ENCODE measurements around the gene GATA5. TPM values are rescaled to one million over a fixed set of nuclear protein-coding genes. Genes with fewer than 3 reads are reported as not detected.

Gene GATA5, protein sequence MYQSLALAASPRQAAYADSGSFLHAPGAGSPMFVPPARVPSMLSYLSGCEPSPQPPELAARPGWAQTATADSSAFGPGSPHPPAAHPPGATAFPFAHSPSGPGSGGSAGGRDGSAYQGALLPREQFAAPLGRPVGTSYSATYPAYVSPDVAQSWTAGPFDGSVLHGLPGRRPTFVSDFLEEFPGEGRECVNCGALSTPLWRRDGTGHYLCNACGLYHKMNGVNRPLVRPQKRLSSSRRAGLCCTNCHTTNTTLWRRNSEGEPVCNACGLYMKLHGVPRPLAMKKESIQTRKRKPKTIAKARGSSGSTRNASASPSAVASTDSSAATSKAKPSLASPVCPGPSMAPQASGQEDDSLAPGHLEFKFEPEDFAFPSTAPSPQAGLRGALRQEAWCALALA
- polyA plus RNA-seq (2013, experiment 1 of 2), result 0.08 TPM
- 0.11 TPM for polyA plus RNA-seq (2013, experiment 2 of 2)

GRCh38 chr20:62475772-62476055 lies at the start of gene GATA5:
GATA5 (minus strand) TSS chr20:62475995; CDS start chr20:62475521, 474 bp downstream.
- Histone ChIP-seq H2AK5ac (ENCODE audit: low read depth, low read length) (peak within 1 kb of the TSS; percentile 99), H3K79me1 (ENCODE audit: low read depth, low read length) (no peaks in the 10 kb centered on the region), H2BK15ac (ENCODE audit: low read length) (peak within 1 kb of the TSS; percentile 52), H3K23ac (ENCODE audit: low read depth, low read length, poor library complexity) (peak within 1 kb of the TSS; percentile 77), H3K36me3 (replicated peaks in 1 of 2; ENCODE audit: control insufficient read depth in 2 of 2, insufficient read depth in 2 of 2, low read length in 2 of 2) (no peaks in the 10 kb centered on the region), H3K27me3 (ENCODE audit: control insufficient read depth in 3 of 3, insufficient read depth in 3 of 3, low read depth in 1 of 3, low read length in 3 of 3) (peaks cover 34 to 91% (median 77%) of the 10 kb centered on the region in 3 experiments), H3K27ac (replicated peaks; ENCODE audit: low read length) (no peak within 1 kb of the TSS), H4K91ac (ENCODE audit: low read depth, low read length, poor library complexity) (no peak within 1 kb of the TSS), H3K4me2 (ENCODE audit: insufficient read depth, low read length, poor library complexity, severe bottlenecking) (peak within 1 kb of the TSS; percentile 81), H3K18ac (ENCODE audit: low read length) (peak within 1 kb of the TSS; percentile 90), H3K9me3 (replicated peaks in 1 of 2; ENCODE audit: control insufficient read depth in 2 of 2, insufficient read depth in 1 of 2, low read depth in 1 of 2, low read length in 2 of 2) (peaks cover 0 to 4% of the 10 kb centered on the region in 2 donors), H3K4me3 (ENCODE audit: low read length in 2 of 2) (peak within 1 kb of the TSS in 1 of 2 donors; percentile 57), H4K8ac (ENCODE audit: low read depth, low read length) (peak within 1 kb of the TSS; percentile 32), H2BK120ac (ENCODE audit: low read depth, low read length) (peak within 1 kb of the TSS; percentile 79), H2AFZ (ENCODE audit: low read length) (peak within 1 kb of the TSS; percentile 83), H3K14ac (ENCODE audit: low read length) (no peak within 1 kb of the TSS), H2BK5ac (ENCODE audit: low read length) (peak within 1 kb of the TSS; percentile 49), H3K9ac (ENCODE audit: low read depth, low read length, poor library complexity) (peak within 1 kb of the TSS; percentile 40), H3K4me1 (ENCODE audit: control insufficient read depth in 2 of 2, insufficient read depth in 1 of 2, low read depth in 1 of 2, low read length in 2 of 2) (peaks cover 2 to 3% of the 10 kb centered on the region in 2 donors), H3K4ac (ENCODE audit: low read length) (no peak within 1 kb of the TSS), H2BK12ac (ENCODE audit: low read length) (peak within 1 kb of the TSS; percentile 98)
- no CpG with 5 or more reads among the region's 37 CpGs for WGBS, 2 donors (ENCODE audit: extremely low coverage in 2 of 2, insufficient read length in 2 of 2, insufficient replicate concordance in 1 of 2)
- DNase-seq (ENCODE audit: low spot score), result no peak

GRCh38 chr20:62525014-62525413 lies 49.2 kb upstream of the GATA5 start:
- Histone ChIP-seq H3K4ac (ENCODE audit: low read length) (peak overlapping the region; percentile 89), H3K9ac (ENCODE audit: low read depth, low read length, poor library complexity) (peak overlapping the region; percentile 86), H3K4me2 (ENCODE audit: insufficient read depth, low read length, poor library complexity, severe bottlenecking) (no peak overlapping the region), H3K36me3 (replicated peaks in 1 of 2; ENCODE audit: control insufficient read depth in 2 of 2, insufficient read depth in 2 of 2, low read length in 2 of 2) (no peaks in the 10 kb centered on the region), H2BK120ac (ENCODE audit: low read depth, low read length) (peak overlapping the region; percentile 1), H2AFZ (ENCODE audit: low read length) (peak overlapping the region; percentile 28), H3K23ac (ENCODE audit: low read depth, low read length, poor library complexity) (peak overlapping the region; percentile 65), H2AK5ac (ENCODE audit: low read depth, low read length) (peak overlapping the region; percentile 99), H3K4me3 (ENCODE audit: low read length in 2 of 2) (no peak overlapping the region), H3K14ac (ENCODE audit: low read length) (peak overlapping the region; percentile 94), H3K18ac (ENCODE audit: low read length) (peak overlapping the region; percentile 96), H4K91ac (ENCODE audit: low read depth, low read length, poor library complexity) (peak overlapping the region; percentile 30), H3K27me3 (ENCODE audit: control insufficient read depth in 3 of 3, insufficient read depth in 3 of 3, low read depth in 1 of 3, low read length in 3 of 3) (peaks cover 0 to 48% (median 0%) of the 10 kb centered on the region in 3 experiments), H3K27ac (replicated peaks; ENCODE audit: low read length) (no peak overlapping the region), H3K79me1 (ENCODE audit: low read depth, low read length) (no peaks in the 10 kb centered on the region), H2BK5ac (ENCODE audit: low read length) (peak overlapping the region; percentile 29), H4K8ac (ENCODE audit: low read depth, low read length) (peak overlapping the region; percentile 92), H2BK12ac (ENCODE audit: low read length) (peak overlapping the region; percentile 94), H3K9me3 (replicated peaks in 1 of 2; ENCODE audit: control insufficient read depth in 2 of 2, insufficient read depth in 1 of 2, low read depth in 1 of 2, low read length in 2 of 2) (peaks cover 0 to 2% of the 10 kb centered on the region in 2 donors), H2BK15ac (ENCODE audit: low read length) (peak overlapping the region; percentile 23), H3K4me1 (ENCODE audit: control insufficient read depth in 2 of 2, insufficient read depth in 1 of 2, low read depth in 1 of 2, low read length in 2 of 2) (peaks cover 6 to 8% of the 10 kb centered on the region in 2 donors)
- WGBS, 2 donors (ENCODE audit: extremely low coverage in 2 of 2, insufficient read length in 2 of 2, insufficient replicate concordance in 1 of 2), result no CpG with 5 or more reads among the region's 15 CpGs
- no peak for DNase-seq (ENCODE audit: low spot score)

- H3K4me1 ChIP-seq (ENCODE audit: control insufficient read depth in 2 of 2, insufficient read depth in 1 of 2, low read depth in 1 of 2, low read length in 2 of 2), result peaks cover 6 to 8% of the 10 kb centered on the region in 2 donors
- no peak overlapping the region for H3K27ac ChIP-seq (replicated peaks; ENCODE audit: low read length)
- H3K27me3 ChIP-seq (ENCODE audit: control insufficient read depth in 3 of 3, insufficient read depth in 3 of 3, low read depth in 1 of 3, low read length in 3 of 3), result peaks cover 0 to 43% (median 0%) of the 10 kb centered on the region in 3 experiments
- peak overlapping the region; percentile 94 for H3K14ac ChIP-seq (ENCODE audit: low read length)
- WGBS, 2 donors (ENCODE audit: extremely low coverage in 2 of 2, insufficient read length in 2 of 2, insufficient replicate concordance in 1 of 2), result no CpG with 5 or more reads among the region's 10 CpGs
- H3K36me3 ChIP-seq (replicated peaks in 1 of 2; ENCODE audit: control insufficient read depth in 2 of 2, insufficient read depth in 2 of 2, low read length in 2 of 2), result no peaks in the 10 kb centered on the region
- peak overlapping the region; percentile 28 for H2AFZ ChIP-seq (ENCODE audit: low read length)
- H2BK5ac ChIP-seq (ENCODE audit: low read length), result no peak overlapping the region
- H2AK5ac ChIP-seq (ENCODE audit: low read depth, low read length), result no peak overlapping the region
- H3K4ac ChIP-seq (ENCODE audit: low read length), result no peak overlapping the region
- no peak overlapping the region for H3K4me3 ChIP-seq (ENCODE audit: low read length in 2 of 2)
- no peak overlapping the region for H4K8ac ChIP-seq (ENCODE audit: low read depth, low read length)
- H3K18ac ChIP-seq (ENCODE audit: low read length), result peak overlapping the region; percentile 96
- peak overlapping the region; percentile 1 for H2BK120ac ChIP-seq (ENCODE audit: low read depth, low read length)
- peak overlapping the region; percentile 86 for H3K9ac ChIP-seq (ENCODE audit: low read depth, low read length, poor library complexity)
- H3K9me3 ChIP-seq (replicated peaks in 1 of 2; ENCODE audit: control insufficient read depth in 2 of 2, insufficient read depth in 1 of 2, low read depth in 1 of 2, low read length in 2 of 2), result peaks cover 0 to 2% of the 10 kb centered on the region in 2 donors
- no peaks in the 10 kb centered on the region for H3K79me1 ChIP-seq (ENCODE audit: low read depth, low read length)
- DNase-seq (ENCODE audit: low spot score), result no peak
- no peak overlapping the region for H2BK12ac ChIP-seq (ENCODE audit: low read length)
- no peak overlapping the region for H4K91ac ChIP-seq (ENCODE audit: low read depth, low read length, poor library complexity)
- peak overlapping the region; percentile 25 for H3K4me2 ChIP-seq (ENCODE audit: insufficient read depth, low read length, poor library complexity, severe bottlenecking)
- H2BK15ac ChIP-seq (ENCODE audit: low read length), result peak overlapping the region; percentile 67
- no peak overlapping the region for H3K23ac ChIP-seq (ENCODE audit: low read depth, low read length, poor library complexity)
These were observed 48.7 kb upstream of the GATA5 start for GRCh38 chr20:62524505-62524911.

- Histone ChIP-seq H3K4ac (ENCODE audit: low read length) (no peak overlapping the region), H3K9me3 (replicated peaks in 1 of 2; ENCODE audit: control insufficient read depth in 2 of 2, insufficient read depth in 1 of 2, low read depth in 1 of 2, low read length in 2 of 2) (peaks cover 0 to 2% of the 10 kb centered on the region in 2 donors), H3K36me3 (replicated peaks in 1 of 2; ENCODE audit: control insufficient read depth in 2 of 2, insufficient read depth in 2 of 2, low read length in 2 of 2) (no peaks in the 10 kb centered on the region), H3K4me2 (ENCODE audit: insufficient read depth, low read length, poor library complexity, severe bottlenecking) (no peak overlapping the region), H3K27me3 (ENCODE audit: control insufficient read depth in 3 of 3, insufficient read depth in 3 of 3, low read depth in 1 of 3, low read length in 3 of 3) (peaks cover 0 to 37% (median 0%) of the 10 kb centered on the region in 3 experiments), H2BK5ac (ENCODE audit: low read length) (peak overlapping the region; percentile 48), H4K91ac (ENCODE audit: low read depth, low read length, poor library complexity) (no peak overlapping the region), H2AFZ (ENCODE audit: low read length) (no peak overlapping the region), H3K23ac (ENCODE audit: low read depth, low read length, poor library complexity) (no peak overlapping the region), H3K79me1 (ENCODE audit: low read depth, low read length) (no peaks in the 10 kb centered on the region), H3K27ac (replicated peaks; ENCODE audit: low read length) (no peak overlapping the region), H3K9ac (ENCODE audit: low read depth, low read length, poor library complexity) (no peak overlapping the region), H2BK12ac (ENCODE audit: low read length) (no peak overlapping the region), H2BK120ac (ENCODE audit: low read depth, low read length) (peak overlapping the region; percentile 10), H3K4me3 (ENCODE audit: low read length in 2 of 2) (no peak overlapping the region), H2BK15ac (ENCODE audit: low read length) (peak overlapping the region; percentile 69), H3K4me1 (ENCODE audit: control insufficient read depth in 2 of 2, insufficient read depth in 1 of 2, low read depth in 1 of 2, low read length in 2 of 2) (peaks cover 6 to 8% of the 10 kb centered on the region in 2 donors), H4K8ac (ENCODE audit: low read depth, low read length) (no peak overlapping the region), H3K18ac (ENCODE audit: low read length) (peak overlapping the region; percentile 61), H3K14ac (ENCODE audit: low read length) (peak overlapping the region; percentile 63), H2AK5ac (ENCODE audit: low read depth, low read length) (peak overlapping the region; percentile 89)
- DNase-seq (ENCODE audit: low spot score), result no peak
- WGBS, 2 donors (ENCODE audit: extremely low coverage in 2 of 2, insufficient read length in 2 of 2, insufficient replicate concordance in 1 of 2), result no CpG with 5 or more reads among the region's 26 CpGs
These were observed 47.8 kb upstream of the GATA5 start for GRCh38 chr20:62523473-62524203.
